Smooth muscle cell (in vitro differentiated cells): ENCODE measurements around the gene TSR3. TPM values are rescaled to one million over a fixed set of nuclear protein-coding genes. Genes with fewer than 3 reads are reported as not detected.

ENCODE experiments used
- DNase-seq: peaks from one replicate; lab custom pipeline; 2025; ENCODE audit not compliant: unreplicated experiment; lab: John Stamatoyannopoulos, UW
- H2AFZ ChIP-seq: fragments of 200-600 bp; sonication (generic); 2 replicates; pipeline ENCODE4 v1.6.0; 2016; ENCODE audit warnings: antibody characterized with exemption, low read depth, mild to moderate bottlenecking
- H3F3A ChIP-seq: fragments of 200-600 bp; sonication (generic); 2 replicates; pipeline ENCODE4 v1.6.0; 2017; ENCODE audit warnings: antibody characterized with exemption, low read depth
- H3K27ac ChIP-seq: fragments of 200-600 bp; sonication (generic); 2 replicates; pipeline ENCODE4 v1.5.1; 2016; ENCODE audit warnings: low read depth, mild to moderate bottlenecking
- H3K27me3 ChIP-seq: fragments of 200-600 bp; sonication (generic); 2 replicates; pipeline ENCODE4 v1.6.1; 2016; ENCODE audit warnings: low read depth, mild to moderate bottlenecking
- H3K36me3 ChIP-seq: fragments of 200-600 bp; sonication (generic); 2 replicates; pipeline ENCODE4 v1.5.1; 2016; ENCODE audit warnings: low read depth
- H3K4me1 ChIP-seq: fragments of 200-600 bp; sonication (generic); 2 replicates; pipeline ENCODE4 v1.5.1; 2016; ENCODE audit warnings: low read depth
- H3K4me2 ChIP-seq: fragments of 200-600 bp; sonication (generic); 2 replicates; pipeline ENCODE4 v1.6.0; 2016; ENCODE audit warnings: mild to moderate bottlenecking
- H3K4me3 ChIP-seq: fragments of 200-600 bp; sonication (generic); 2 replicates; pipeline ENCODE4 v1.5.1; 2016; ENCODE audit warnings: mild to moderate bottlenecking
- H3K79me2 ChIP-seq: fragments of 200-600 bp; sonication (generic); 2 replicates; pipeline ENCODE4 v1.6.0; 2016; ENCODE audit warnings: low read depth, mild to moderate bottlenecking
- H3K9ac ChIP-seq: fragments of 200-600 bp; sonication (generic); 2 replicates; pipeline ENCODE4 v1.6.0; 2016; ENCODE audit warnings: low read depth
- H3K9me3 ChIP-seq: fragments of 200-600 bp; sonication (generic); replicated peaks from 2 replicates; pipeline ENCODE4 v1.5.1; 2016; ENCODE audit warnings: low read depth
- H4K20me1 ChIP-seq: fragments of 200-600 bp; sonication (generic); 2 replicates; pipeline ENCODE4 v1.6.0; 2016; ENCODE audit warnings: low read depth
- CTCF ChIP-seq: fragments of 200-600 bp; sonication (generic); IDR thresholded peaks from 2 replicates; pipeline ENCODE4 v1.5.1; 2017; ENCODE audit warnings: borderline replicate concordance, mild to moderate bottlenecking, antibody characterized with exemption; ENCODE audit not compliant: insufficient read depth, poor library complexity, severe bottlenecking
- WGBS: methylation state at CpG from one replicate; pipeline ENCODE4 v1.1.7; 2016; ENCODE audit warnings: low lambda C conversion rate; 5-methylcytosine and 5-hydroxymethylcytosine counted together
- polyA plus RNA-seq: library from polyadenylated mRNA; unstranded; fragments of >200 nt; fragmentation: Nextera tagmentation; extraction: Ambion mirVana; gene quantifications from 2 replicates; pipeline ENCODE4 v1.2.1, GENCODE V29; 2016
- total RNA-seq: library from RNA; depleted of rRNA; stranded (reverse); fragments of >200 nt; gene quantifications from 2 replicates; pipeline ENCODE4 v1.2.3, GENCODE V29; 2014

TSR3 gene
- total and polyA plus RNA-seq, 2 experiments from 2014 or later: 54.9 to 142 TPM

DNA sequence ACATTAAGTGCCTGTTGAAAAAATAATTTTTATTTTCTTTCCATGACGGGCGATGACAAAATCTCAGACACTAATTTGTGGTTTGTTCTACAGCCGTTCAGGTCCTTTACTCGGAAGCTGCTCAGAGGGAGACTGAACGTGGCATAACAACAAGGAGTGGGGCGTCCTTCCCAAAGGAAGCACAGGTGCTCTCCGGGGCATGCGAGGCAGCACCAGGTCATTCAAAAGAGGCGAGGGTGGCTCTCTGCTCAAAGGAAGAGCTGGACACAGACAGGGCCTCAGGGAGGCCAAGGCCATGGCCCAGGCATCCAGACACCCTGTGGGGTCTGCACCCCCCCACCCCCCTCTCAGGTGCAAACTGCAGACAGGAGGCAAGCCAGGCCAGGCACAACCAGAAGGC, 46.7 kb upstream of the TSR3 start:
- Histone ChIP-seq H3K9me3 (no peaks in the 10 kb centered on the region), H3K36me3 (no peaks in the 10 kb centered on the region), H3K4me1 (no peaks in the 10 kb centered on the region), H3K4me2 (no peak overlapping the region), H3F3A (no peaks in the 10 kb centered on the region), H3K4me3 (no peak overlapping the region), H4K20me1 (no peaks in the 10 kb centered on the region), H3K27me3 (no peaks in the 10 kb centered on the region), H3K79me2 (no peaks in the 10 kb centered on the region), H2AFZ (no peak overlapping the region), H3K27ac (no peak overlapping the region), H3K9ac (no peak overlapping the region)
- TF ChIP-seq CTCF: no peak
- 97% methylated on average over 9 of the region's 9 CpGs for WGBS
- no peak for DNase-seq

DNA sequence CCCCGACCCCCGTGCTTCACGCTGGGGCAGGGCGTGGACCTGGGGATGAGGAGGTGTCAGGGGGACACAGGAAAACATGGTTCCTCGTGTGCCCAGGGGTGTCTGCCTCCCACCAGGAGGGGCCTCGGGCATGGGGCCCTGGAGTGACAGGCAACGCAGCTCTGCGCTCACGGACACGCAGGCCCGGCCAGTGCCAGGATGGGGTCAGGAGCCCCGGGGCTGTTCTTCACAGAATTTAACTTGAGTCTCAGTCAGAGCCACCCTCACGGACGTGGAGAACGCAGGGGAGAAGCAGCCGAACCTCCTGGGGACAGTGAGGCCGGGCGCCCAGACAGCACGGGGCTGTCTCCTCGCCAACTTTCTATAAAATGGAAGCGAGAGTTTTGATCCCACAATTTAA, 46.1 kb upstream of the TSR3 start:
- H3K79me2 ChIP-seq: no peaks in the 10 kb centered on the region
- no peak overlapping the region for H3K27ac ChIP-seq
- no peaks in the 10 kb centered on the region for H3F3A ChIP-seq
- no peak overlapping the region for H3K4me2 ChIP-seq
- H3K9ac ChIP-seq: no peak overlapping the region
- no peak for TF ChIP-seq CTCF
- H3K9me3 ChIP-seq: no peaks in the 10 kb centered on the region
- no peak overlapping the region for H3K4me3 ChIP-seq
- no peaks in the 10 kb centered on the region for H4K20me1 ChIP-seq
- H3K4me1 ChIP-seq: no peaks in the 10 kb centered on the region
- no peak overlapping the region for H2AFZ ChIP-seq
- DNase-seq: no peak
- H3K36me3 ChIP-seq: no peaks in the 10 kb centered on the region
- 99% methylated on average over 19 of the region's 21 CpGs for whole genome bisulfite sequencing
- no peaks in the 10 kb centered on the region for H3K27me3 ChIP-seq

GRCh38 chr16:1395444-1396031, 43.9 kb upstream of the TSR3 start:
- Histone ChIP-seq H3F3A (no peaks in the 10 kb centered on the region), H3K4me1 (no peaks in the 10 kb centered on the region), H3K9me3 (no peaks in the 10 kb centered on the region), H3K36me3 (no peaks in the 10 kb centered on the region), H2AFZ (no peak overlapping the region), H4K20me1 (no peaks in the 10 kb centered on the region), H3K4me3 (no peak overlapping the region), H3K27ac (no peak overlapping the region), H3K4me2 (no peak overlapping the region), H3K9ac (no peak overlapping the region), H3K27me3 (no peaks in the 10 kb centered on the region), H3K79me2 (no peaks in the 10 kb centered on the region)
- WGBS: 94% methylated on average over 22 of the region's 22 CpGs
- no peak for TF ChIP-seq CTCF
- DNase-seq: no peak

- Histone ChIP-seq H4K20me1 (no peaks in the 10 kb centered on the region), H3K9me3 (no peaks in the 10 kb centered on the region), H3F3A (no peaks in the 10 kb centered on the region), H3K4me2 (no peak overlapping the region), H3K4me3 (no peak overlapping the region), H3K36me3 (no peaks in the 10 kb centered on the region), H3K9ac (no peak overlapping the region), H3K27me3 (no peaks in the 10 kb centered on the region), H3K27ac (no peak overlapping the region), H2AFZ (no peak overlapping the region), H3K79me2 (no peaks in the 10 kb centered on the region), H3K4me1 (no peaks in the 10 kb centered on the region)
- DNase-seq: no peak
- 93% methylated on average over 19 of the region's 19 CpGs for WGBS
- TF ChIP-seq CTCF: no peak
These were observed 42.8 kb upstream of the TSR3 start for GRCh38 chr16:1394367-1394951.
